HG03280 (cell line): ENCODE measurements around the gene CABP4.

Experiments
- ATAC-seq: cut with Tn5 transposase; IDR thresholded peaks from one replicate; pipeline ENCODE4 v1.9.1; 2021; ENCODE audit warnings: mild to moderate bottlenecking, moderate library complexity; ENCODE audit not compliant: unreplicated experiment

The CABP4 gene

GRCh38 chr11:67435031-67435726, 20.0 kb upstream of the CABP4 start:
- ATAC-seq: no peak

GRCh38 chr11:67435727-67436458, 19.3 kb upstream of the CABP4 start:
- ATAC-seq: no peak

GRCh38 chr11:67436459-67437081, 18.6 kb upstream of the CABP4 start:
- ATAC-seq: no peak

- no peak for ATAC-seq
These were observed 17.9 kb upstream of the CABP4 start, which contains the start of gene PTPRCAP for GRCh38 chr11:67437082-67437808. Gene PTPRCAP, minus strand, starts transcription at chr11:67437682. Its CDS starts 63 bp downstream, at chr11:67437619.

GRCh38 chr11:67437809-67438157, 17.4 kb upstream of the CABP4 start:
- no peak for ATAC-seq

GRCh38 chr11:67438158-67438902, 16.8 kb upstream of the CABP4 start:
- no peak for ATAC-seq

- no peak for ATAC-seq
These were observed 15.6 kb upstream of the CABP4 start for GRCh38 chr11:67439321-67440228.

- no peak for ATAC-seq
These were observed 14.7 kb upstream of the CABP4 start for GRCh38 chr11:67440229-67441097.

- ATAC-seq: no peak
These were observed 14.0 kb upstream of the CABP4 start for GRCh38 chr11:67441098-67441563.

GRCh38 chr11:67441731-67442351, 13.3 kb upstream of the CABP4 start:
- no peak for ATAC-seq

GRCh38 chr11:67442504-67443404, 12.4 kb upstream of the CABP4 start:
- no peak for ATAC-seq

- no peak for ATAC-seq
These were observed 9.6 kb upstream of the CABP4 start for GRCh38 chr11:67445515-67445914.

GRCh38 chr11:67448220-67448609, 6.9 kb upstream of the CABP4 start:
- no peak for ATAC-seq

GRCh38 chr11:67449116-67449844, 5.9 kb upstream of the CABP4 start:
- no peak for ATAC-seq

- no peak for ATAC-seq
These were observed 4.1 kb upstream of the CABP4 start for GRCh38 chr11:67450796-67451657.

GRCh38 chr11:67451658-67451976, 3.5 kb upstream of the CABP4 start:
- no peak for ATAC-seq
